Stimulated activated CD8-positive, alpha-beta memory T cell treated with anti-CD3 and anti-CD28 coated beads, Interleukin-15, amount 100 ng/mL, for 1 hour (primary cell): Measurements from ENCODE around the gene ZNF778.

Experiments
- DNase-seq: peaks from one replicate; pipeline ENCODE4 v3.0.0-alpha.2; 2020; ENCODE audit warnings: low read depth

Gene ZNF778

GRCh38 chr16:89277641-89278341 is 60.3 kb downstream of the ZNF778 start:
- no peak for DNase-seq

- DNase-seq = no peak
Observed at GRCh38 chr16:89278441-89279240, 61.1 kb downstream of the ZNF778 start.

- DNase-seq = no peak
Observed at GRCh38 chr16:89279666-89280481, 62.4 kb downstream of the ZNF778 start.

GRCh38 chr16:89280546-89281188 is 63.2 kb downstream of the ZNF778 start:
- no peak for DNase-seq

- no peak for DNase-seq
Observed at GRCh38 chr16:89281189-89281577, 63.7 kb downstream of the ZNF778 start.

GRCh38 chr16:89281829-89282228 is 64.3 kb downstream of the ZNF778 start:
- DNase-seq = no peak

- no peak for DNase-seq
Observed at GRCh38 chr16:89282523-89282922, 65.0 kb downstream of the ZNF778 start.

GRCh38 chr16:89283449-89283848 is 65.9 kb downstream of the ZNF778 start:
- no peak for DNase-seq

- no peak for DNase-seq
Observed at GRCh38 chr16:89285381-89285780, 67.9 kb downstream of the ZNF778 start.

- no peak for DNase-seq
Observed at GRCh38 chr16:89286096-89286495, 68.6 kb downstream of the ZNF778 start.
